Nephron progenitor cell (in vitro differentiated cells): Measurements from ENCODE around the gene WSCD2.
A peak's percentile ranks its signal among the peaks of the same experiment; 100 is the strongest.

ENCODE experiments used
- DNase-seq: peaks from one replicate; pipeline ENCODE4 v3.0.0; 2021
- H3K27ac Mint-ChIP-seq: 2 replicates; pipeline ENCODE4 v1.8.0; 2021; ENCODE audit warnings: mild to moderate bottlenecking, moderate library complexity, mixed read lengths
- H3K27me3 Mint-ChIP-seq: 2 replicates; pipeline ENCODE4 v1.8.0; 2021; ENCODE audit warnings: mild to moderate bottlenecking, low read depth, mixed read lengths; ENCODE audit not compliant: poor library complexity
- H3K36me3 Mint-ChIP-seq: 2 replicates; pipeline ENCODE4 v1.8.0; 2021; ENCODE audit warnings: low read depth, mixed read lengths
- H3K4me1 Mint-ChIP-seq: 2 replicates; pipeline ENCODE4 v1.8.0; 2021; ENCODE audit warnings: mixed read lengths
- H3K4me3 Mint-ChIP-seq: 2 replicates; pipeline ENCODE4 v1.8.0; 2021; ENCODE audit warnings: mild to moderate bottlenecking, moderate library complexity, mixed read lengths
- H3K9me3 Mint-ChIP-seq: 2 replicates; pipeline ENCODE4 v1.8.0; 2021; ENCODE audit warnings: mild to moderate bottlenecking, moderate library complexity, mixed read lengths
- TF ChIP-seq, protein P1 (sequence below): fragments of 200-600 bp; sonication (generic); IDR thresholded peaks from 2 replicates; pipeline ENCODE4 v1.5.0; 2021; ENCODE audit warnings: antibody characterized with exemption

The WSCD2 gene

GRCh38 chr12:108119974-108120862 lies 8.9 kb upstream of the WSCD2 start:
- peaks cover 36% of the 10 kb centered on the region for H3K4me1 Mint-ChIP-seq
- H3K9me3 Mint-ChIP-seq: peaks cover 10% of the 10 kb centered on the region
- no peak overlapping the region for H3K27ac Mint-ChIP-seq

GRCh38 chr12:108120863-108121165 lies 8.3 kb upstream of the WSCD2 start:
- Mint-ChIP-seq H3K27ac (no peak overlapping the region), H3K4me3 (no peak overlapping the region), H3K36me3 (no peaks in the 10 kb centered on the region), H3K27me3 (peaks cover 9% of the 10 kb centered on the region), H3K9me3 (peaks cover 10% of the 10 kb centered on the region), H3K4me1 (peaks cover 30% of the 10 kb centered on the region)
- DNase-seq: no peak
- TF ChIP-seq, protein P1, sequence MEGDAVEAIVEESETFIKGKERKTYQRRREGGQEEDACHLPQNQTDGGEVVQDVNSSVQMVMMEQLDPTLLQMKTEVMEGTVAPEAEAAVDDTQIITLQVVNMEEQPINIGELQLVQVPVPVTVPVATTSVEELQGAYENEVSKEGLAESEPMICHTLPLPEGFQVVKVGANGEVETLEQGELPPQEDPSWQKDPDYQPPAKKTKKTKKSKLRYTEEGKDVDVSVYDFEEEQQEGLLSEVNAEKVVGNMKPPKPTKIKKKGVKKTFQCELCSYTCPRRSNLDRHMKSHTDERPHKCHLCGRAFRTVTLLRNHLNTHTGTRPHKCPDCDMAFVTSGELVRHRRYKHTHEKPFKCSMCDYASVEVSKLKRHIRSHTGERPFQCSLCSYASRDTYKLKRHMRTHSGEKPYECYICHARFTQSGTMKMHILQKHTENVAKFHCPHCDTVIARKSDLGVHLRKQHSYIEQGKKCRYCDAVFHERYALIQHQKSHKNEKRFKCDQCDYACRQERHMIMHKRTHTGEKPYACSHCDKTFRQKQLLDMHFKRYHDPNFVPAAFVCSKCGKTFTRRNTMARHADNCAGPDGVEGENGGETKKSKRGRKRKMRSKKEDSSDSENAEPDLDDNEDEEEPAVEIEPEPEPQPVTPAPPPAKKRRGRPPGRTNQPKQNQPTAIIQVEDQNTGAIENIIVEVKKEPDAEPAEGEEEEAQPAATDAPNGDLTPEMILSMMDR: no peak

More at GRCh38 chr12:108119974-108120862, 8.9 kb upstream of the WSCD2 start:
- no peak overlapping the region for H3K4me3 Mint-ChIP-seq
- TF ChIP-seq, protein P1: no peak
- H3K27me3 Mint-ChIP-seq: peaks cover 9% of the 10 kb centered on the region
- DNase-seq: no peak
- H3K36me3 Mint-ChIP-seq: no peaks in the 10 kb centered on the region

GRCh38 chr12:108121320-108121719 lies 7.8 kb upstream of the WSCD2 start:
- no peak for DNase-seq
- TF ChIP-seq, protein P1: no peak
- no peak overlapping the region for H3K4me3 Mint-ChIP-seq
- H3K9me3 Mint-ChIP-seq: peaks cover 10% of the 10 kb centered on the region
- H3K27me3 Mint-ChIP-seq: peaks cover 14% of the 10 kb centered on the region
- H3K36me3 Mint-ChIP-seq: no peaks in the 10 kb centered on the region
- peaks cover 25% of the 10 kb centered on the region for H3K4me1 Mint-ChIP-seq
- H3K27ac Mint-ChIP-seq: peak overlapping the region; percentile 20

GRCh38 chr12:108121728-108122471 lies 7.2 kb upstream of the WSCD2 start:
- no peak for DNase-seq
- peaks cover 20% of the 10 kb centered on the region for H3K27me3 Mint-ChIP-seq
- peaks cover 19% of the 10 kb centered on the region for H3K4me1 Mint-ChIP-seq
- H3K36me3 Mint-ChIP-seq: no peaks in the 10 kb centered on the region
- H3K4me3 Mint-ChIP-seq: no peak overlapping the region
- TF ChIP-seq, protein P1: no peak
- H3K27ac Mint-ChIP-seq: no peak overlapping the region
- H3K9me3 Mint-ChIP-seq: peaks cover 10% of the 10 kb centered on the region

DNA sequence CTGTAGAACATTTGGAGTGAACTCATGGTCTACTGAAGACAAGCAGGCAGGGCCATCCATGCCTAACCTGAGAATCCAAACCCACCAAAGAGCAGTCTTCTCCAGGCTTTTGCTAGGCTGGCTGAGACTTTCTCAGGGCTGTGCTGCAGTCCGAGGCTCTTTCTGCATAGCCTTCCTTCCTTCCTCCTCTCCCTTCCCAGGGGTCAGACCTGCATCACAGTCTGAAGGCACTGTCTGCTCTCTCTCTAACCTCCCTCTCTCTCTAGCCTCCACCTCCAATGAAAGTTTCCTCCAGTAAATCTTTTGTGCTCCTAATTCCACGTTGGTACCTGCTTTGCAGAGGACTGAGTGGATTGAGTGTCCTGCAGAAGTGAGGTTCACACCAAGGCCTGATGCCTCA lies 6.4 kb upstream of the WSCD2 start:
- TF ChIP-seq, protein P1: no peak
- no peaks in the 10 kb centered on the region for H3K36me3 Mint-ChIP-seq
- H3K9me3 Mint-ChIP-seq: peaks cover 10% of the 10 kb centered on the region
- DNase-seq: no peak
- no peak overlapping the region for H3K27ac Mint-ChIP-seq
- no peak overlapping the region for H3K4me3 Mint-ChIP-seq
- H3K4me1 Mint-ChIP-seq: peaks cover 16% of the 10 kb centered on the region
- peaks cover 21% of the 10 kb centered on the region for H3K27me3 Mint-ChIP-seq
